HG02610 (cell line): ENCODE data around the gene PPP1R12C.
"Not testable (repeated sequence)": the region's sequence is repeated elsewhere in the genome, so short reads cannot be mapped to it uniquely, and the experiment has no call there.

ENCODE experiments used
- ATAC-seq: cut with Tn5 transposase; IDR thresholded peaks from one replicate; pipeline ENCODE4 v1.9.1; 2021; ENCODE audit warnings: mild to moderate bottlenecking, moderate library complexity; ENCODE audit not compliant: unreplicated experiment

PPP1R12C gene

GRCh38 chr19:55112246-55112776, 5.1 kb downstream of the PPP1R12C start:
- no peak for ATAC-seq

- ATAC-seq: no peak
Observed at GRCh38 chr19:55111238-55111831, 6.1 kb downstream of the PPP1R12C start.

GRCh38 chr19:55109527-55110291, 7.7 kb downstream of the PPP1R12C start:
- ATAC-seq: no peak

- ATAC-seq: not testable (repeated sequence)
Observed at GRCh38 chr19:55107252-55107651, 10.2 kb downstream of the PPP1R12C start.

GRCh38 chr19:55106591-55106990, 10.8 kb downstream of the PPP1R12C start:
- no peak for ATAC-seq

GRCh38 chr19:55105237-55105636, 12.2 kb downstream of the PPP1R12C start:
- ATAC-seq: no peak

GRCh38 chr19:55103190-55103589, 14.2 kb downstream of the PPP1R12C start:
- no peak for ATAC-seq

GRCh38 chr19:55101261-55101660, 16.2 kb downstream of the PPP1R12C start:
- ATAC-seq: no peak

- no peak for ATAC-seq
Observed at GRCh38 chr19:55099557-55100506, 17.6 kb downstream of the PPP1R12C start.

GRCh38 chr19:55098716-55099556, 18.5 kb downstream of the PPP1R12C start:
- no peak for ATAC-seq

GRCh38 chr19:55097864-55098715, 19.3 kb downstream of the PPP1R12C start:
- ATAC-seq: no peak

GRCh38 chr19:55096061-55096701, 21.3 kb downstream of the PPP1R12C start:
- no peak for ATAC-seq

- no peak for ATAC-seq
Observed at GRCh38 chr19:55095260-55096060, 22.0 kb downstream of the PPP1R12C start.

GRCh38 chr19:55094456-55095259, 22.8 kb downstream of the PPP1R12C start:
- ATAC-seq: no peak

GRCh38 chr19:55092423-55093318, 24.8 kb downstream of the PPP1R12C start:
- no peak for ATAC-seq

- ATAC-seq: no peak
Observed at GRCh38 chr19:55091955-55092354, 25.5 kb downstream of the PPP1R12C start.
